Effector memory CD4-positive, alpha-beta T cell (primary cell): ENCODE data around the gene CLK1.

Source experiments
- DNase-seq, 3 donors: peaks; one replicate each; pipeline ENCODE4 v3.0.0-alpha.2; 2020
- H3K27ac ChIP-seq: 2 replicates; pipeline ENCODE4 v1.7.0; 2013; ENCODE audit warnings: mild to moderate bottlenecking, low read length, moderate library complexity; ENCODE audit not compliant: insufficient read depth, poor library complexity, severe bottlenecking
- H3K27me3 ChIP-seq: replicated peaks from 2 replicates; pipeline ENCODE4 v1.7.0; 2013; ENCODE audit warnings: mild to moderate bottlenecking, low read length; ENCODE audit not compliant: insufficient read depth, control insufficient read depth, poor library complexity, severe bottlenecking
- H3K36me3 ChIP-seq: 2 replicates; pipeline ENCODE4 v1.7.0; 2013; ENCODE audit warnings: mild to moderate bottlenecking, low read length, moderate library complexity; ENCODE audit not compliant: control insufficient read depth, insufficient read depth
- H3K4me1 ChIP-seq: 2 replicates; pipeline ENCODE4 v1.7.0; 2013; ENCODE audit warnings: low read length, mild to moderate bottlenecking; ENCODE audit not compliant: control insufficient read depth, insufficient read depth, poor library complexity, severe bottlenecking
- H3K4me3 ChIP-seq: 2 replicates; pipeline ENCODE4 v1.7.0; 2013; ENCODE audit warnings: low read length, low read depth, mild to moderate bottlenecking; ENCODE audit not compliant: insufficient read depth, poor library complexity, severe bottlenecking
- H3K9me3 ChIP-seq: 2 replicates; pipeline ENCODE4 v1.7.0; 2013; ENCODE audit warnings: mild to moderate bottlenecking, low read length, moderate library complexity; ENCODE audit not compliant: control insufficient read depth

The CLK1 gene

DNA sequence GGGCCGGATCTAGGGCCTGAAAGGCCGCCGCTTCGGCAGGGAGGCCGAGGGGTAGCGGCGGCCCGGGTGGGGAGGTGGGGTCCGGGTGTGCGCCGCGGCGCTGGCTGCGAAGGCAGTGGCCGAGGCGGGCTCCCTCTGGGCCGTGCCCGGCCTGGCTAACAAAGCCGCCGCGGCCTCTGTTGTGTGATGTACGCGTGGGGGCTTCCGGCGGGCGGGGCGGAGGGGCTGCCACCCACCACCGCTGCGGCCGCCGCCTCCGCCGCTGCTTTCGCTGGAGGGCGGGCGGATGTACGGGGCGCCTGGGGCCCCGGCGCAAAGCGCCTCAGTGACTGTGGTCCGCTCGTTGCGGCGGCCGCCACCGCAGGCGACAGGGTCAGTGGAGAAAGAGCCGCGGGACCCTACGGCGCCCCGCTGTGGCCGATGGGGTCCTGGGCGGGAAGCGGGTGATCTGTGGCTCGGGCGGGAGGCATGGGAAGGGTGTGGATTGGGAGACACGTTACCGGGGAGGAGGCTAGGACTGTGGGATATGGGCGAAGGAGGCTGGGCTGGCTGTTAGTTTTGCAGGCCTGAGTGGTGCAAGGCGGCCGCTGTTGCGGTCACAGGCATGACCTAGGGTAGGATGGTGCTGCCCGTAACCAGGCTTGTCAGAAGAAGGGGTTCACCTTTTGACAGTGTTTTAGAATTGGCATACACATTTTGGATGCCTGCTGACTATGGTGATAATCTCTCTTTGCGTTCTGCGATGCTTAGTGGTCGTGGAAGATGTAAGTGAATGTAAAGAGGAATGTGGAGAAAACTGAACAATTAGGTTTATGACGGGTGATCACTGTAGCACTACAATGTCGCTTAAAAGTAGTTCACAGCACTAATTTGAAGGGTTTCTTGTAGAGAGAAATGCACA, 52.1 kb downstream of the CLK1 start:
- Histone ChIP-seq H3K36me3 (peaks cover 41% of the 10 kb centered on the region), H3K9me3 (no peaks in the 10 kb centered on the region), H3K27ac (peak overlapping the region; percentile 97), H3K27me3 (no peaks in the 10 kb centered on the region), H3K4me3 (peak overlapping the region; percentile 88), H3K4me1 (peaks cover 27% of the 10 kb centered on the region)
- DNase-seq, result peak; percentile 43 to 52 (median 46)

GRCh38 chr2:200811333-200812121, 52.9 kb downstream of the CLK1 start, which contains the start of gene BZW1:
TSS of gene BZW1 (plus strand) at chr2:200811910. CDS start at chr2:200813218, 1,308 bp downstream.
- peak within 1 kb of the TSS; percentile 97 for H3K27ac ChIP-seq

DNA sequence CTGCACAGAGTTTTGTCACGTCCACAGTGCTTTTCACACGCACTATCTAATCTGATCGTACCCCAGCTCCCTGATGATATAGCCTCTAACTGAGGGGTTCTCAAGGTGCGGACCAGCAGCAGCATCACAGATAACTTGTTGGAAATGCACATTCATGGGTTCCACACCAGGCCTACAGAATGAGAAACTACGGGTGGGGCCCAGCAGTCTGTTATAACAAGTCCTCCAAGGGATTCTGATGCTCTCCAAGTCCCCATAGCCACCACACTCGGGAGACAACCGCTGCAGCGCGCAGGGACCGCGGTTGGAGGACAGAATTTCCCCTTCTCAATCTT, 53.5 kb downstream of the CLK1 start:
- H3K27ac ChIP-seq, result peak overlapping the region; percentile 97
- H3K36me3 ChIP-seq, result peaks cover 27% of the 10 kb centered on the region
- H3K4me1 ChIP-seq, result peaks cover 27% of the 10 kb centered on the region
- DNase-seq, result no peak
- no peaks in the 10 kb centered on the region for H3K9me3 ChIP-seq
- H3K27me3 ChIP-seq, result no peaks in the 10 kb centered on the region
- H3K4me3 ChIP-seq, result peak overlapping the region; percentile 88

More at GRCh38 chr2:200811333-200812121, 52.9 kb downstream of the CLK1 start, which contains the start of gene BZW1:
- peaks cover 32% of the 10 kb centered on the region for H3K36me3 ChIP-seq
- H3K27me3 ChIP-seq, result no peaks in the 10 kb centered on the region
- DNase-seq, result peak; percentile 95 to 97 (median 95)
- peaks cover 27% of the 10 kb centered on the region for H3K4me1 ChIP-seq
- H3K4me3 ChIP-seq, result peak within 1 kb of the TSS; percentile 88
- H3K9me3 ChIP-seq, result no peaks in the 10 kb centered on the region

GRCh38 chr2:200810252-200810997, 54.0 kb downstream of the CLK1 start:
- Histone ChIP-seq H3K4me3 (peak overlapping the region; percentile 88), H3K27ac (peak overlapping the region; percentile 97), H3K9me3 (no peaks in the 10 kb centered on the region), H3K27me3 (no peaks in the 10 kb centered on the region), H3K4me1 (peaks cover 27% of the 10 kb centered on the region), H3K36me3 (peaks cover 21% of the 10 kb centered on the region)
- DNase-seq, result no peak

DNA sequence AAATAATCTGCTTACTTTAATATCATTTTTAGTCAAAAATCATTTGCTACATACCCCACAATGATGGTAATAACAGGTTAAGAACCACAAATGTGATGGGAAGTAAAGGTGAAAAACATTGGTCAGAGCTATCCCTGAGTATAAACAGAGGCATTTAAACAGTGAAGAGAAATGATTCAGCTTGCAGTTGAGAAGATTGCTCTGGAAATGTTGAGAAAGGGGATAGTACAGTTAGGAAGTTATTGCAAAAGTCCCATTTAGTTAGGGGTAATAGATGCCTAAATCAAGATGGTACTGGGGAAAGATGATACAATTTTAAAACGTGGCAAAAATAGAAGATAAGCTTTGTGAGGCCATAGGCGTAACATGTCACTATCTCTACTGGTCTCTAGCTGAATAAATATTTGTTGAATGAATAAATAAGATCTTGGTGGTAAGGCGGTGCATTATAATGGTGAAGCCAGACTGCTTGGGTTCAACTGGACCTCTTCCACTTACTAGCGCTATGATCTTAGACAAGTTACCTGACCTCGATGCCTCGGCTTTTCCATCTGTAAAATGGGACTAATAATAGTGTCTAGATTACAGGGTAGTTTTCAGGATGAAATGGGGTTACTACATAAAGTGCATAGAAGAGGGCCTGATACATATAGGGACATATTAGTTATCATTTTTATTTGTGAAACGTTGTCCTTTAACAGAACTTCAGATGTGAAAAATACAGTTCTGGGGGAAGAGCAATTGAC, 54.8 kb downstream of the CLK1 start:
- DNase-seq, result no peak
- Histone ChIP-seq H3K27me3 (no peaks in the 10 kb centered on the region), H3K4me1 (peaks cover 27% of the 10 kb centered on the region), H3K27ac (no peak overlapping the region), H3K36me3 (peaks cover 14% of the 10 kb centered on the region), H3K9me3 (no peaks in the 10 kb centered on the region), H3K4me3 (no peak overlapping the region)
